IMR-90 (cell line): Measurements from ENCODE around the gene ERC2. TPM values are rescaled to one million over a fixed set of nuclear protein-coding genes. Genes with fewer than 3 reads are reported as not detected.

Experiments
- ATAC-seq: fragments of 200-7000 bp; cut with Tn5 transposase; 2 replicates; pipeline ENCODE4 v1.9.1; 2020; ENCODE audit warnings: low read depth, mild to moderate bottlenecking, moderate library complexity
- BruUV-seq: library from RNA; stranded (reverse); fragments of 400-500 nt; replicated peaks from 2 replicates; lab custom pipeline; 2021; lab: Mats Ljungman, UMichigan
- CTCF ChIA-PET: fragments of 300-600 bp; formaldehyde crosslinking; extraction: SDS; loops from one replicate; lab custom pipeline; 2021; ENCODE audit warnings: antibody characterized with exemption; lab: Yijun Ruan, JAX
- POLR2A ChIA-PET: fragments of 300-600 bp; sonication (Branson Sonifier 250); formaldehyde crosslinking; loops from one replicate; lab custom pipeline; 2022; ENCODE audit warnings: antibody characterized with exemption; ENCODE audit not compliant: unreplicated experiment; lab: Charles Lee
- DNase-seq: peaks from one replicate; pipeline ENCODE4 v3.0.0; 2013
- H2AFZ ChIP-seq: replicated peaks from 2 replicates; pipeline ENCODE3; 2013; ENCODE audit warnings: low read length, mild to moderate bottlenecking; ENCODE audit not compliant: poor library complexity
- H2AK5ac ChIP-seq: 2 replicates; pipeline ENCODE4 v1.6.1; 2013; ENCODE audit warnings: low read depth, low read length, inconsistent platforms
- H2AK9ac ChIP-seq: replicated peaks from 2 replicates; pipeline ENCODE3; 2013; ENCODE audit warnings: mild to moderate bottlenecking, low read depth, low read length, moderate library complexity; ENCODE audit not compliant: poor library complexity
- H2BK120ac ChIP-seq: 2 replicates; pipeline ENCODE4 v1.6.1; 2013; ENCODE audit warnings: low read depth, low read length, inconsistent platforms
- H2BK15ac ChIP-seq: 3 replicates; pipeline ENCODE4 v1.6.1; 2013; ENCODE audit warnings: low read depth, low read length, inconsistent platforms
- H2BK20ac ChIP-seq: 2 replicates; pipeline ENCODE4 v1.6.1; 2013; ENCODE audit warnings: low read depth, mild to moderate bottlenecking, inconsistent platforms, low read length, moderate library complexity
- H2BK5ac ChIP-seq: 2 replicates; pipeline ENCODE4 v1.6.1; 2013; ENCODE audit warnings: mild to moderate bottlenecking, low read depth, low read length, inconsistent platforms; ENCODE audit not compliant: poor library complexity, severe bottlenecking
- H3K14ac ChIP-seq: replicated peaks from 2 replicates; pipeline ENCODE4 v1.6.1; 2013; ENCODE audit warnings: low read depth, low read length, inconsistent platforms
- H3K18ac ChIP-seq: 2 replicates; pipeline ENCODE4 v1.6.1; 2013; ENCODE audit warnings: low read depth, low read length, control low read depth
- H3K23ac ChIP-seq: 2 replicates; pipeline ENCODE4 v1.6.1; 2013; ENCODE audit warnings: low read depth, low read length, inconsistent platforms
- H3K27ac ChIP-seq: 2 replicates; pipeline ENCODE4 v1.5.1; 2013; ENCODE audit warnings: mild to moderate bottlenecking, control low read depth, low read length; ENCODE audit not compliant: insufficient read depth
- H3K27me3 ChIP-seq: 2 replicates; pipeline ENCODE4 v1.6.1; 2013; ENCODE audit warnings: low read length; ENCODE audit not compliant: control insufficient read depth, insufficient read depth
- H3K36me3 ChIP-seq: 2 replicates; pipeline ENCODE4 v1.6.1; 2013; ENCODE audit warnings: low read length, mixed read lengths; ENCODE audit not compliant: control insufficient read depth, insufficient read depth
- H3K4ac ChIP-seq: 2 replicates; pipeline ENCODE4 v1.6.1; 2013; ENCODE audit warnings: low read depth, low read length, inconsistent platforms
- H3K4me1 ChIP-seq: 2 replicates; pipeline ENCODE4 v1.6.1; 2013; ENCODE audit warnings: low read length, mixed read lengths; ENCODE audit not compliant: control insufficient read depth, insufficient read depth
- H3K4me2 ChIP-seq: 2 replicates; pipeline ENCODE4 v1.6.1; 2013; ENCODE audit warnings: low read depth, mild to moderate bottlenecking, control low read depth, low read length, moderate library complexity
- H3K4me3 ChIP-seq: 2 replicates; pipeline ENCODE4 v1.5.1; 2013; ENCODE audit warnings: low read depth, mild to moderate bottlenecking, control low read depth, low read length, moderate library complexity; ENCODE audit not compliant: insufficient read depth
- H3K56ac ChIP-seq: 2 replicates; pipeline ENCODE4 v1.6.1; 2013; ENCODE audit warnings: low read length, inconsistent platforms; ENCODE audit not compliant: insufficient read depth; ENCODE audit errors: extremely low read depth
- H3K79me1 ChIP-seq, 2 experiments: 2 replicates each; pipeline ENCODE4 v1.6.1; 2013; ENCODE audit warnings: low read length in 2 of 2, inconsistent platforms in 1 of 2, low read depth in 1 of 2
- H3K9ac ChIP-seq: 2 replicates; pipeline ENCODE4 v1.6.1; 2013; ENCODE audit warnings: low read depth, low read length, control low read depth
- H3K9me1 ChIP-seq: 2 replicates; pipeline ENCODE4 v1.6.1; 2013; ENCODE audit warnings: low read length, inconsistent platforms; ENCODE audit not compliant: insufficient read depth
- H3K9me3 ChIP-seq: 2 replicates; pipeline ENCODE4 v1.6.1; 2013; ENCODE audit warnings: low read length; ENCODE audit not compliant: control insufficient read depth, insufficient read depth
- H4K20me1 ChIP-seq: 2 replicates; pipeline ENCODE4 v1.6.1; 2013; ENCODE audit warnings: low read length, inconsistent platforms; ENCODE audit not compliant: insufficient read depth
- H4K5ac ChIP-seq: 2 replicates; pipeline ENCODE4 v1.6.1; 2013; ENCODE audit warnings: mild to moderate bottlenecking, low read depth, low read length, control low read depth
- H4K8ac ChIP-seq, 2 experiments: 2 replicates each; pipeline ENCODE4 v1.6.1; 2013; ENCODE audit warnings: low read depth in 2 of 2, low read length in 2 of 2, control low read depth in 1 of 2, inconsistent platforms in 1 of 2
- H4K91ac ChIP-seq: 2 replicates; pipeline ENCODE4 v1.6.1; 2013; ENCODE audit warnings: low read depth, low read length, inconsistent platforms; ENCODE audit not compliant: insufficient read depth
- CHD1 ChIP-seq: IDR thresholded peaks from 2 replicates; pipeline ENCODE4 v1.6.1; 2012; ENCODE audit warnings: low read depth, low read length, improper control_type of control experiment
- RAD21 ChIP-seq: IDR thresholded peaks from 2 replicates; pipeline ENCODE4 v1.6.1; 2012; ENCODE audit warnings: low read length, improper control_type of control experiment
- WGBS, 2 experiments: methylation state at CpG; one replicate each; pipeline versions ENCODE4 v1.1.5 to v1.1.7; 2013; ENCODE audit warnings: missing lambda C conversion rate in 2 of 2; ENCODE audit not compliant: insufficient read length in 1 of 2; ENCODE audit errors: extremely low coverage in 2 of 2; 5-methylcytosine and 5-hydroxymethylcytosine counted together
- dilution Hi-C: fragments of 300-500 bp; cut with HindIII; formaldehyde crosslinking; loops from one replicate; pipeline ENCODE4 v1.14.3; 2018; ENCODE audit warnings: low sequenced_read_pairs; ENCODE audit not compliant: unreplicated experiment
- in situ Hi-C: fragments of 300-500 bp; cut with MboI; formaldehyde crosslinking; loops from 3 replicates; pipeline ENCODE4 v1.14.3; 2019; ENCODE audit warnings: low sequenced_read_pairs, inconsistent platforms, mixed read lengths
- intact Hi-C: fragments of 100-400 bp; cut with micrococcal nuclease; formaldehyde crosslinking; loops from 2 replicates; pipeline ENCODE4 v1.10.0; 2022
- polyA plus RNA-seq, 3 experiments: library from polyadenylated mRNA; depleted of rRNA; stranded (reverse); fragments of >200 nt; gene quantifications; 2 replicates each; pipeline ENCODE4 v1.2.3, GENCODE V29; 2012; ENCODE audit warnings: low replicate concordance in 1 of 3
- total RNA-seq: library from RNA; depleted of rRNA; stranded (reverse); fragments of >200 nt; gene quantifications from 2 replicates; pipeline ENCODE4 v1.2.3, GENCODE V29; 2012
- TF ChIP-seq, protein P1 (sequence below): conservative IDR thresholded peaks from 2 replicates; pipeline ENCODE4 v1.5.1; 2012; ENCODE audit warnings: mild to moderate bottlenecking, low read depth, low read length, improper control_type of control experiment

Gene ERC2
- total and polyA plus RNA-seq, 2 of the 4 experiments (the other 2 are of a cell fraction), result 0.17 to 0.18 TPM

DNA sequence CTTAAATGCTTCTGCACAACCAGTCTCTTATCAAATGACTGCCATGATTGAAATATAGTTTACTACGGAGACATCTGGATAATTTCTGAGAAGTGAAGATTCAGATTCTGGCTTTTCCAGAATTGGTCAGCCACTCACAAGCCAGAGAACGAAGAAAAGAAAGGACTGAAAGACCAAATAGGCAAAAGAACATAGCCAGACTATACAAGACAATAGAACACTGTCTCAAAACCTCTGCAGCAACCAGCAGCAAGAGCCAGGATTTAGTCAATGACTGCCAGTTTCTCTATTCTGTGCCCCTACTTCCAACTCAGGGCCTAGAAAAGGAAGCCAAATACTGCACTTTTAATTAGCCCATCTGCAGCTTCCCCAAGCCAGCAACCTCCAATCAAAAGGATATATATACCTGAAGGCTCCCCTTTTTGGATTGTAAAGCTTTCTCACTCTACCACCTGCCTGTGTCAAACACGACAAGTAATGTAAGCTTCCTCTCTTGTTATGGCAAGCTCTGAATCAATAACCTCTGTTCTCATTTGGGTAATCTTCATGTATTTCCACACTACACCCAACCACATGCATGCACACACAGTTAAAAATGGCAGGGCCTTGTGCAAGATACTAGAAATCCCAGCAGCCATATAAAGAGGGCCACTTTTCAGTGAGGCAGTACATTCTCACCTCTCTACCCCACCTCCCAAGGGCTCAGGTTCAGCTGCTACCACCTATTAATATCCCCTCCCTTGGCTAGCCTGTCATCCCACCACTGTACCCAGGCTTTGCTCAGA lies 97.1 kb downstream of the ERC2 start:
- Histone ChIP-seq H3K27ac (no peak overlapping the region), H4K5ac (no peak overlapping the region), H3K9me1 (no peaks in the 10 kb centered on the region), H2BK5ac (no peak overlapping the region), H4K20me1 (no peaks in the 10 kb centered on the region), H3K27me3 (no peaks in the 10 kb centered on the region), H2BK15ac (no peak overlapping the region), H3K36me3 (no peaks in the 10 kb centered on the region), H3K56ac (no peak overlapping the region), H3K9ac (no peak overlapping the region), H3K23ac (no peak overlapping the region), H2AK9ac (no peak overlapping the region), H4K8ac (no peak overlapping the region), H2BK120ac (no peak overlapping the region), H3K4me1 (no peaks in the 10 kb centered on the region), H2BK20ac (no peak overlapping the region), H3K18ac (no peak overlapping the region), H3K4me3 (no peak overlapping the region), H3K9me3 (peaks cover 3% of the 10 kb centered on the region; the same call in 1 of the 2 replicates), H3K79me1 (no peaks in the 10 kb centered on the region), H3K4me2 (no peak overlapping the region), H3K14ac (no peak overlapping the region), H4K91ac (no peak overlapping the region), H3K4ac (no peak overlapping the region), H2AK5ac (no peak overlapping the region), H2AFZ (no peak overlapping the region)
- intact Hi-C loops, result no loop called here
- WGBS, 2 experiments, result no CpG with 5 or more reads among the region's 3 CpGs
- ChIA-PET POLR2A (no interaction called here), CTCF (no interaction called here)
- TF ChIP-seq RAD21 (no peak), CHD1 (no peak)
- TF ChIP-seq, protein P1, sequence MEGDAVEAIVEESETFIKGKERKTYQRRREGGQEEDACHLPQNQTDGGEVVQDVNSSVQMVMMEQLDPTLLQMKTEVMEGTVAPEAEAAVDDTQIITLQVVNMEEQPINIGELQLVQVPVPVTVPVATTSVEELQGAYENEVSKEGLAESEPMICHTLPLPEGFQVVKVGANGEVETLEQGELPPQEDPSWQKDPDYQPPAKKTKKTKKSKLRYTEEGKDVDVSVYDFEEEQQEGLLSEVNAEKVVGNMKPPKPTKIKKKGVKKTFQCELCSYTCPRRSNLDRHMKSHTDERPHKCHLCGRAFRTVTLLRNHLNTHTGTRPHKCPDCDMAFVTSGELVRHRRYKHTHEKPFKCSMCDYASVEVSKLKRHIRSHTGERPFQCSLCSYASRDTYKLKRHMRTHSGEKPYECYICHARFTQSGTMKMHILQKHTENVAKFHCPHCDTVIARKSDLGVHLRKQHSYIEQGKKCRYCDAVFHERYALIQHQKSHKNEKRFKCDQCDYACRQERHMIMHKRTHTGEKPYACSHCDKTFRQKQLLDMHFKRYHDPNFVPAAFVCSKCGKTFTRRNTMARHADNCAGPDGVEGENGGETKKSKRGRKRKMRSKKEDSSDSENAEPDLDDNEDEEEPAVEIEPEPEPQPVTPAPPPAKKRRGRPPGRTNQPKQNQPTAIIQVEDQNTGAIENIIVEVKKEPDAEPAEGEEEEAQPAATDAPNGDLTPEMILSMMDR, result no peak
- no TSS peak for BruUV-seq
- in situ Hi-C loops, result no loop called here
- dilution Hi-C loops, result no loop called here
- DNase-seq (no peak), ATAC-seq (no peak)
